HCT116 (cell line): ENCODE results near the gene STK11. TPM values are rescaled to one million over a fixed set of nuclear protein-coding genes. Genes with fewer than 3 reads are reported as not detected.
A peak's percentile ranks its signal among the peaks of the same experiment; 100 is the strongest.

Experiments used
- ATAC-seq: fragments of 200-7000 bp; cut with Tn5 transposase; 2 replicates; pipeline ENCODE4 v1.9.1; 2020; ENCODE audit warnings: mild to moderate bottlenecking, moderate library complexity
- BruUV-seq: library from RNA; stranded (reverse); fragments of 400-500 nt; replicated peaks from 2 replicates; lab custom pipeline; 2021; lab: Mats Ljungman, UMichigan
- CTCF ChIA-PET: fragments of 300-600 bp; sonication (Branson Sonifier 250); formaldehyde crosslinking; loops from one replicate; lab custom pipeline; 2021; ENCODE audit warnings: antibody characterized with exemption; lab: Charles Lee
- POLR2A ChIA-PET: fragments of 300-600, 350-600 bp; sonication (Branson Sonifier 250); formaldehyde crosslinking; loops from one replicate; lab custom pipeline; 2021; ENCODE audit warnings: antibody characterized with exemption; lab: Charles Lee
- RAD21 ChIA-PET, 2 experiments: fragments of 300-600 bp; sonication (Branson Sonifier 250); formaldehyde crosslinking; loops; one replicate each; lab custom pipeline; 2023; ENCODE audit warnings: low total read pairs in 2 of 2; ENCODE audit not compliant: uncharacterized antibody in 2 of 2, unreplicated experiment in 2 of 2, low non-redundant PET in 1 of 2; lab: Charles Lee
- DNase-seq: peaks from one replicate; pipeline ENCODE4 v3.0.0-alpha.2; 2010; ENCODE audit warnings: low read depth, low spot score
- H2AFZ ChIP-seq: fragments of 200-600 bp; shearing (Covaris generic), sonication (generic); 2 replicates; pipeline ENCODE4 v1.6.1; 2017; ENCODE audit warnings: low read depth, mixed run types, mixed read lengths, antibody characterized with exemption, low read length; ENCODE audit not compliant: poor library complexity, severe bottlenecking
- H3K27ac ChIP-seq: 2 replicates; pipeline ENCODE4 v1.5.1; 2012; ENCODE audit warnings: low read depth, low read length
- H3K27me3 ChIP-seq: fragments of 200-600 bp; sonication (generic); 2 replicates; pipeline ENCODE4 v1.6.1; 2016; ENCODE audit warnings: mixed run types, low read length, mixed read lengths; ENCODE audit not compliant: insufficient read depth
- H3K36me3 ChIP-seq, 2 experiments: fragments of 200-500 bp in 1 of 2; fragments of 200-600 bp in 1 of 2; sonication (Bioruptor generic) in 1 of 2; sonication (generic) in 1 of 2; 2 replicates each; pipeline versions ENCODE4 v1.5.1 to v1.6.1; 2014 to 2016; ENCODE audit warnings: low read length in 2 of 2, inconsistent platforms in 1 of 2, mixed read lengths in 1 of 2, mixed run types in 1 of 2; ENCODE audit not compliant: insufficient read depth in 2 of 2, control insufficient read depth in 1 of 2
- H3K4me1 ChIP-seq, 2 experiments: fragments of 200-600 bp in 1 of 2; sonication (generic) in 1 of 2; 2 replicates each; pipeline versions ENCODE4 v1.5.1 to v1.6.1; 2012 to 2017; ENCODE audit warnings: low read length in 2 of 2, inconsistent platforms in 1 of 2, mild to moderate bottlenecking in 1 of 2, mixed read lengths in 1 of 2, mixed run types in 1 of 2, moderate library complexity in 1 of 2; ENCODE audit not compliant: insufficient read depth in 2 of 2, control insufficient read depth in 1 of 2
- H3K4me2 ChIP-seq: fragments of 200-600 bp; sonication (generic); 2 replicates; pipeline ENCODE4 v1.6.1; 2017; ENCODE audit warnings: mixed run types, low read length, mixed read lengths
- H3K4me3 ChIP-seq, 2 experiments: fragments of 200-600 bp in 1 of 2; sonication (generic) in 1 of 2; replicated peaks in 1 of 2; 2 replicates each; pipeline ENCODE4 v1.5.1; 2011 to 2016; ENCODE audit warnings: low read length in 2 of 2, control low read depth in 1 of 2, low read depth in 1 of 2, mild to moderate bottlenecking in 1 of 2, mixed read lengths in 1 of 2, mixed run types in 1 of 2
- H3K79me2 ChIP-seq: fragments of 200-600 bp; sonication (generic); 2 replicates; pipeline ENCODE4 v1.6.1; 2017; ENCODE audit warnings: mild to moderate bottlenecking, mixed run types, low read length, moderate library complexity, mixed read lengths; ENCODE audit not compliant: insufficient read depth
- H3K9ac ChIP-seq: fragments of 200-600 bp; sonication (generic); 2 replicates; pipeline ENCODE4 v1.6.1; 2016; ENCODE audit warnings: low read length, mixed read lengths
- H3K9me2 ChIP-seq: fragments of 200-600 bp; sonication (generic), shearing (Covaris generic); 2 replicates; pipeline ENCODE4 v1.6.1; 2017; ENCODE audit warnings: mixed run types, mild to moderate bottlenecking, moderate library complexity; ENCODE audit not compliant: insufficient read depth
- H3K9me3 ChIP-seq, 2 experiments: fragments of 200-500 bp in 1 of 2; fragments of 200-600 bp in 1 of 2; sonication (Bioruptor generic) in 1 of 2; sonication (generic) in 1 of 2; 2 replicates each; pipeline ENCODE4 v1.6.1; 2014 to 2017; ENCODE audit warnings: low read length in 2 of 2, mixed read lengths in 2 of 2, inconsistent platforms in 1 of 2, low read depth in 1 of 2, mild to moderate bottlenecking in 1 of 2, mixed run types in 1 of 2, moderate library complexity in 1 of 2; ENCODE audit not compliant: control insufficient read depth in 1 of 2, insufficient read depth in 1 of 2
- H4K20me1 ChIP-seq: fragments of 200-600 bp; sonication (generic), shearing (Covaris generic); 2 replicates; pipeline ENCODE4 v1.6.1; 2017; ENCODE audit warnings: mixed run types, mild to moderate bottlenecking, moderate library complexity; ENCODE audit not compliant: insufficient read depth
- CBX3 ChIP-seq: IDR thresholded peaks from 2 replicates; pipeline ENCODE4 v1.6.1; 2012; ENCODE audit warnings: low read depth
- CEBPB ChIP-seq: IDR thresholded peaks from 2 replicates; pipeline ENCODE4 v1.6.1; 2012; ENCODE audit warnings: low read depth
- EGR1 ChIP-seq: IDR thresholded peaks from 2 replicates; pipeline ENCODE4 v1.6.1; 2012; ENCODE audit warnings: low read depth
- ELF1 ChIP-seq: IDR thresholded peaks from 2 replicates; pipeline ENCODE4 v1.6.1; 2012; ENCODE audit warnings: low read depth, borderline replicate concordance
- EZH2phosphoT487 ChIP-seq: fragments of 200-600 bp; IDR thresholded peaks from 2 replicates; pipeline ENCODE4 v1.6.1; 2018; ENCODE audit warnings: antibody characterized with exemption, borderline replicate concordance
- FOSL1 ChIP-seq: IDR thresholded peaks from 2 replicates; pipeline ENCODE4 v1.6.1; 2012; ENCODE audit warnings: low read depth
- JUND ChIP-seq: IDR thresholded peaks from 2 replicates; pipeline ENCODE4 v1.6.1; 2012
- MAX ChIP-seq: IDR thresholded peaks from 2 replicates; pipeline ENCODE4 v1.6.1; 2012
- POLR2A ChIP-seq: IDR thresholded peaks from 2 replicates; pipeline ENCODE4 v1.7.0; 2011; ENCODE audit warnings: borderline replicate concordance; ENCODE audit not compliant: insufficient read depth, insufficient read length; ENCODE audit errors: extremely low read depth
- POLR2AphosphoS5 ChIP-seq: IDR thresholded peaks from 2 replicates; pipeline ENCODE4 v1.6.1; 2011; ENCODE audit warnings: mild to moderate bottlenecking, low read depth, low read length, moderate library complexity
- RAD21 ChIP-seq: IDR thresholded peaks from 2 replicates; pipeline ENCODE4 v1.6.1; 2012; ENCODE audit warnings: low read depth, mild to moderate bottlenecking
- SP1 ChIP-seq: IDR thresholded peaks from 2 replicates; pipeline ENCODE4 v1.6.1; 2012; ENCODE audit warnings: low read depth
- SRF ChIP-seq: IDR thresholded peaks from 2 replicates; pipeline ENCODE4 v1.6.1; 2012; ENCODE audit warnings: low read depth
- TCF7L2 ChIP-seq: IDR thresholded peaks from 2 replicates; pipeline ENCODE4 v1.7.0; 2011; ENCODE audit warnings: borderline replicate concordance, inconsistent platforms; ENCODE audit not compliant: insufficient read depth, insufficient read length; ENCODE audit errors: extremely low read depth
- YY1 ChIP-seq: IDR thresholded peaks from 2 replicates; pipeline ENCODE4 v1.6.1; 2011; ENCODE audit warnings: low read length, low read depth, moderate library complexity, mild to moderate bottlenecking; ENCODE audit not compliant: insufficient replicate concordance; ENCODE audit errors: extremely low read depth
- ZBTB33 ChIP-seq: IDR thresholded peaks from 2 replicates; pipeline ENCODE4 v1.6.1; 2011; ENCODE audit warnings: mild to moderate bottlenecking, low read length, moderate library complexity; ENCODE audit not compliant: insufficient replicate concordance; ENCODE audit errors: extremely low read depth
- ZNF274 ChIP-seq: fragments of 200-500 bp; sonication (Bioruptor generic); IDR thresholded peaks from 2 replicates; pipeline ENCODE4 v1.6.1; 2014; ENCODE audit warnings: mild to moderate bottlenecking, low read depth, low read length, inconsistent platforms
- intact Hi-C: fragments of 100-400 bp; cut with micrococcal nuclease; formaldehyde crosslinking; loops from 2 replicates; pipeline ENCODE4 v1.10.0; 2022
- total RNA-seq: library from RNA; stranded (reverse); gene quantifications from one replicate; pipeline ENCODE4 v1.2.1, GENCODE V29; 2021; ENCODE audit not compliant: unreplicated experiment

The STK11 gene
- total RNA-seq, 1 experiment from 2014 or later = 86.9 TPM

GRCh38 chr19:1177322-1178114, 28.1 kb upstream of the STK11 start (continued):
- peak; percentile 37; the same call in 1 of the 2 replicates for TF ChIP-seq POLR2AphosphoS5
- TF ChIP-seq TCF7L2 = no peak
- no peak for TF ChIP-seq POLR2A
- no peak for TF ChIP-seq SRF
- no peak for TF ChIP-seq ELF1

GRCh38 chr19:1181606-1182005, 24.0 kb upstream of the STK11 start:
- Histone ChIP-seq H3K9me3 (no peaks in the 10 kb centered on the region), H3K27ac (peak overlapping the region; percentile 93), H3K9me2 (no peaks in the 10 kb centered on the region), H3K36me3 (no peaks in the 10 kb centered on the region), H3K4me3 (peak overlapping the region in 1 of 2 experiments; percentile 30; a peak in 1 of 4 replicates), H3K9ac (peak overlapping the region; percentile 70), H3K4me1 (peaks cover 79 to 95% of the 10 kb centered on the region in 2 experiments), H4K20me1 (no peaks in the 10 kb centered on the region), H2AFZ (no peak overlapping the region), H3K79me2 (no peaks in the 10 kb centered on the region), H3K4me2 (peak overlapping the region; percentile 89), H3K27me3 (no peaks in the 10 kb centered on the region)
- POLR2A ChIA-PET = interaction anchor here (1.0 kb wide), 1 partner anchor 77 kb away, joined by 3 read pairs; no protein-coding TSS in a partner anchor
- ATAC-seq = peak; percentile 32
- DNase-seq = no peak
- BruUV-seq = no TSS peak
- TF ChIP-seq MAX (peak; percentile 97), FOSL1 (no peak), ELF1 (no peak), ZNF274 (no peak), SRF (no peak), RAD21 (no peak), POLR2AphosphoS5 (peak; percentile 42), YY1 (peak; percentile 44), ZBTB33 (no peak), CBX3 (peak; percentile 92; the same call in 1 of the 2 replicates), SP1 (peak; percentile 85), POLR2A (no peak), JUND (no peak), CEBPB (no peak), EZH2phosphoT487 (no peak), EGR1 (no peak)
- CTCF ChIA-PET = interaction anchor here (3.5 kb wide), 1 partner anchor 69 kb away, joined by 12 read pairs; no protein-coding TSS in a partner anchor
- RAD21 ChIA-PET = no interaction called here
- intact Hi-C loops = loop anchor here (5.0 to 10.0 kb wide), 2 partner anchors 79 to 257 kb away; partner anchors contain the start of genes ARID3A and GPX4
